Stimulated activated CD8-positive, alpha-beta memory T cell treated with anti-CD3 and anti-CD28 coated beads, Interleukin-12 subunit alpha, Interleukin-12 subunit beta, amount 100 ng/mL, for 4 hours (primary cell): ENCODE results near the gene LRRC51.
"Not testable (repeated sequence)": the region's sequence is repeated elsewhere in the genome, so short reads cannot be mapped to it uniquely, and the experiment has no call there.

Experiments used
- DNase-seq: peaks from one replicate; pipeline ENCODE4 v3.0.0-alpha.2; 2020; ENCODE audit warnings: low read depth

Gene LRRC51

GRCh38 chr11:72111300-72112142, 30.9 kb downstream of the LRRC51 start:
- DNase-seq: no peak

GRCh38 chr11:72112143-72112977, 31.7 kb downstream of the LRRC51 start, which contains the start of gene ANAPC15:
Gene ANAPC15 (minus strand): TSS chr11:72112695. CDS start chr11:72111276, 1,419 bp downstream.
- DNase-seq: peak; percentile 97

- DNase-seq: no peak
Observed at GRCh38 chr11:72112978-72113808, 32.5 kb downstream of the LRRC51 start.

GRCh38 chr11:72114570-72114969, 33.9 kb downstream of the LRRC51 start:
- DNase-seq: no peak

- DNase-seq: no peak
Observed at GRCh38 chr11:72116019-72116755, 35.5 kb downstream of the LRRC51 start.

GRCh38 chr11:72119198-72119597, 38.5 kb downstream of the LRRC51 start:
- no peak for DNase-seq

- no peak for DNase-seq
Observed at GRCh38 chr11:72120930-72121329, 40.3 kb downstream of the LRRC51 start.

- no peak for DNase-seq
Observed at GRCh38 chr11:72122607-72123006, 42.0 kb downstream of the LRRC51 start.

- no peak for DNase-seq
Observed at GRCh38 chr11:72123117-72123653, 42.5 kb downstream of the LRRC51 start.

- DNase-seq: no peak
Observed at GRCh38 chr11:72124046-72124445, 43.4 kb downstream of the LRRC51 start.

- no peak for DNase-seq
Observed at GRCh38 chr11:72125956-72126355, 45.3 kb downstream of the LRRC51 start.

GRCh38 chr11:72127923-72128322, 47.3 kb downstream of the LRRC51 start:
- DNase-seq: no peak

GRCh38 chr11:72129381-72129780, 48.7 kb downstream of the LRRC51 start:
- no peak for DNase-seq

GRCh38 chr11:72132646-72133045, 52.0 kb downstream of the LRRC51 start:
- no peak for DNase-seq

- not testable (repeated sequence) for DNase-seq
Observed at GRCh38 chr11:72135473-72135872, 54.8 kb downstream of the LRRC51 start, which contains the start of gene FOLR3. Gene FOLR3 (plus strand): TSS chr11:72135725. CDS start chr11:72135953, 228 bp downstream.

GRCh38 chr11:72135891-72136683, 55.4 kb downstream of the LRRC51 start:
- DNase-seq: no peak

- no peak for DNase-seq
Observed at GRCh38 chr11:72136684-72137262, 56.1 kb downstream of the LRRC51 start.

GRCh38 chr11:72138821-72139390, 58.3 kb downstream of the LRRC51 start:
- DNase-seq: no peak

GRCh38 chr11:72139500-72139899, 58.9 kb downstream of the LRRC51 start:
- no peak for DNase-seq
